HepG2 (cell line): ENCODE measurements around the gene RHBDD1. TPM values are rescaled to one million over a fixed set of nuclear protein-coding genes. Genes with fewer than 3 reads are reported as not detected.

Experiments
- ARID5B ChIP-seq: IDR thresholded peaks from 2 replicates; pipeline ENCODE4 v1.4.0; 2020; ENCODE audit warnings: mild to moderate bottlenecking, missing genetic modification reagents
- CENPX ChIP-seq: sonication (generic); formaldehyde crosslinking; IDR thresholded peaks from 2 replicates; pipeline ENCODE4 v1.9.0; 2021; ENCODE audit warnings: mild to moderate bottlenecking, missing genetic modification reagents, moderate library complexity
- FOXP4 ChIP-seq: sonication (generic); formaldehyde crosslinking; IDR thresholded peaks from 2 replicates; pipeline ENCODE4 v1.4.0; 2020; ENCODE audit warnings: missing genetic modification reagents
- HNRNPL ChIP-seq: fragments of 200-400 bp; formaldehyde crosslinking; IDR thresholded peaks from 2 replicates; pipeline ENCODE4 v1.6.1; 2017; ENCODE audit warnings: mild to moderate bottlenecking, low read depth, low read length
- KLF16 ChIP-seq, 2 experiments: sonication (generic) in 1 of 2; formaldehyde crosslinking in 1 of 2; IDR thresholded peaks; 2 replicates each; pipeline versions ENCODE4 v1.6.1 to v1.8.0; 2016 to 2023; ENCODE audit warnings: missing genetic modification reagents in 2 of 2, missing compliant biosample characterization in 1 of 2
- MED1 ChIP-seq: sonication (generic); formaldehyde crosslinking; IDR thresholded peaks from 2 replicates; pipeline ENCODE4 v1.4.0; 2020; ENCODE audit warnings: missing genetic modification reagents
- MTA1 ChIP-seq: sonication (generic); formaldehyde crosslinking; IDR thresholded peaks from 2 replicates; pipeline ENCODE4 v1.4.0; 2020; ENCODE audit warnings: missing genetic modification reagents, mild to moderate bottlenecking, borderline replicate concordance
- NCOA2 ChIP-seq: sonication (generic); formaldehyde crosslinking; IDR thresholded peaks from 2 replicates; pipeline ENCODE4 v1.8.0; 2022; ENCODE audit warnings: inconsistent platforms
- NCOA5 ChIP-seq: sonication (generic); formaldehyde crosslinking; IDR thresholded peaks from 2 replicates; pipeline ENCODE4 v1.4.0; 2020; ENCODE audit warnings: missing genetic modification reagents
- PRDM15 ChIP-seq: sonication (generic); formaldehyde crosslinking; IDR thresholded peaks from 2 replicates; pipeline ENCODE4 v1.4.0; 2020; ENCODE audit warnings: missing genetic modification reagents
- RBM22 ChIP-seq: fragments of 200-400 bp; formaldehyde crosslinking; optimal IDR thresholded peaks from 2 replicates; pipeline ENCODE3; 2017; ENCODE audit warnings: mild to moderate bottlenecking, low read length, moderate library complexity
- SMAD9 ChIP-seq: sonication (generic); formaldehyde crosslinking; IDR thresholded peaks from 2 replicates; pipeline ENCODE4 v1.5.1; 2020; ENCODE audit warnings: mild to moderate bottlenecking, missing genetic modification reagents
- SPEN ChIP-seq: sonication (generic); formaldehyde crosslinking; IDR thresholded peaks from 2 replicates; pipeline ENCODE4 v1.5.1; 2020; ENCODE audit warnings: low read depth, mild to moderate bottlenecking, missing genetic modification reagents
- THYN1 ChIP-seq: sonication (generic); formaldehyde crosslinking; IDR thresholded peaks from 2 replicates; pipeline ENCODE4 v1.8.1; 2023; ENCODE audit warnings: low read depth, mild to moderate bottlenecking, moderate library complexity, missing genetic modification reagents, borderline replicate concordance
- ZBTB46 ChIP-seq: sonication (generic); formaldehyde crosslinking; IDR thresholded peaks from 2 replicates; pipeline ENCODE4 v1.4.0; 2020; ENCODE audit warnings: mild to moderate bottlenecking, missing genetic modification reagents, borderline replicate concordance
- ZNF296 ChIP-seq: sonication (generic); formaldehyde crosslinking; conservative IDR thresholded peaks from 2 replicates; pipeline ENCODE4 v1.5.0; 2020; ENCODE audit warnings: mild to moderate bottlenecking, missing genetic modification reagents
- polyA plus RNA-seq, 8 experiments: library from polyadenylated mRNA; depleted of rRNA in 3 of 8; stranded (reverse) in 7 of 8; unstranded in 1 of 8; fragments of >200 nt; fragmentation: Illumina TruSeq in 4 of 8; extraction: Trizol in 4 of 8; gene quantifications; 2 replicates each; pipeline versions ENCODE4 v1.2.1 to v1.2.3, GENCODE V29; 2011 to 2016; ENCODE audit warnings: low read depth in 4 of 8, missing spikeins in 1 of 8, mixed read lengths in 1 of 8; ENCODE audit not compliant: insufficient read depth in 1 of 8
- total RNA-seq, 5 experiments: library from RNA; depleted of rRNA; stranded (reverse); fragments of >200 nt; fragmentation: Illumina TruSeq; extraction: Trizol; gene quantifications; 2 replicates each; pipeline ENCODE4 v1.2.3, GENCODE V29; 2016; ENCODE audit warnings: low read depth in 1 of 5

RHBDD1 gene
- total and polyA plus RNA-seq, 2 of the 13 experiments (the other 11 are each of a cell fraction or from before 2014, with no cell fraction given) = 8.2 to 9.5 TPM

- no peak for TF ChIP-seq PRDM15
- TF ChIP-seq MTA1 (CRISPR knock-in tag) = no peak
- TF ChIP-seq NCOA2 = no peak
- TF ChIP-seq ARID5B (CRISPR knock-in tag) = 0 out of 2 replicates have a peak, but pooled peaks have one; percentile 20
- TF ChIP-seq CENPX (CRISPR knock-in tag) = no peak
- no peak for TF ChIP-seq NCOA5 (CRISPR knock-in tag)
- TF ChIP-seq KLF16 (CRISPR knock-in tag; IDR thresholded peaks at IDR 0.05) = peak in 1 of 2 experiments; percentile 45; a peak in 1 of 4 replicates
- no peak for TF ChIP-seq SPEN
- no peak for TF ChIP-seq FOXP4 (CRISPR knock-in tag)
- TF ChIP-seq ZNF296 (CRISPR knock-in tag) = no peak
- TF ChIP-seq HNRNPL = no peak
- TF ChIP-seq THYN1 (CRISPR knock-in tag) = no peak
- TF ChIP-seq MED1 (CRISPR knock-in tag) = no peak
- no peak for TF ChIP-seq ZBTB46 (CRISPR knock-in tag)
- no peak for TF ChIP-seq SMAD9 (CRISPR knock-in tag)
- TF ChIP-seq RBM22 = no peak
Observed at GRCh38 chr2:226984750-226985582, 149.1 kb downstream of the RHBDD1 start (continued).
